ENCODE results near the gene UNCX.

Gene UNCX

DNA sequence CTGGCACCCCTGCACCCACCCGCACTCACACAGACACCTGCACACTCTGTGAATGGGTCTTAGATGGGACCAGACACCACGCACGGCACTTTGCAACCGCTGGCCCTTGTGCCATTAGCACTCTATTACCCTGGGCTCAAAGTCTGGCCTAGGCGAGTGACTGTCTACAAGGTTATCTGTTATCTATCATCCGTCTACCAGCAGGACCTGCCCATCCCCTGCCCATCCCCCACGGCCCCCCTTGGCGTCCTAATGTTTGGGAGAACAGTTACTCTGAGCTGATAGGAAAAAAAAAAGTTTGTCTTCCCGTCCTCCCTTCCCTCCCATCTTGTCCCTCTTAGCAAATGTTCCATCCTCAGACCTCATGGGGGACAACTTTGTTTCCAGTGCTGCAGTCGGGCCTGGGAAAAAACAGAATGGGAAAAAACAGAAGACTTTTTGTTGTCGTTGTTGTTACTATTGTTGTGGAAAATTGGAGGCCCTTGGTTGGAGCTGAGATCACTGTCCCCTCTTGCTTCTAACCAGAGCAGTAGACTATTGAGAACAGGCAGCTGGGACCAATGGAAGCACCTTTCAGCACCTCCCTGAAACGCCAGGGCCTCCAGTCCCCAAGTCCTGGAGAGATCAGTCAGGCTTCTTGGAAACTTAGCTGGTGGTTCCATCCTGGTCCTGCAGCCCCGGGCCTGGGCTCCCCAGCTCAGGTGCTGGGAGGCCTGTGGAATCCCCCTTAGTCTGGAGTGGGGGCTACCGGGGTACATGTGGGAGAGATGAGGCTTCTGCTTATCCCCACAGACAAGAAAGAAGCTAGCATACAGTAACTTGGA is 12.2 kb downstream of the UNCX start:
- no peak for DNase-seq

DNA sequence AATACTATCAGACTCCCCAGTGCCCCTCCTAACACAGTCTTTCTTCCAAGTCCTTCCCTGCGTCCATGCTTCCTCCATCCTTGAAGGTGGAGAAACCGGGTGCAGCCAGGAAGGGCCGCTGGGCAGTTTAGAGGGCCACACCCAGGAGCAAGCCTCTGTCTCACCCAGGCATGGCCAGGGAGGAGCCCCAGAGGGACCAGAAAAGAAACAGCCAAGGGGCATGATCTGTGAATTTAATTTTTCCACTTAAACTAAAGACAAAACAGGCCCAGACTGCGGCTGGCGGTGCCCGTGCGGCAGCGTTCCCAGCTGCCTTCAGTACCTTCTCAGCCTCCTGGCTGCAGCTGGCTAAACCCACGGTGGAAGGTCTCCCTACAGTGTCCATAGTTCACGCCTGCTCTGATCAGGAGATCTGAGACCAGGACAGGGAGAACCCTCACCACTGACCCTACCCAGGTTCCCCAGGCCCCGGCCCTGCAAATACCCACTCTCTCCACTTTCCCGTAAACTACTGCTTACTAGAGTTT is 12.9 kb downstream of the UNCX start:
- no peak for DNase-seq

DNA sequence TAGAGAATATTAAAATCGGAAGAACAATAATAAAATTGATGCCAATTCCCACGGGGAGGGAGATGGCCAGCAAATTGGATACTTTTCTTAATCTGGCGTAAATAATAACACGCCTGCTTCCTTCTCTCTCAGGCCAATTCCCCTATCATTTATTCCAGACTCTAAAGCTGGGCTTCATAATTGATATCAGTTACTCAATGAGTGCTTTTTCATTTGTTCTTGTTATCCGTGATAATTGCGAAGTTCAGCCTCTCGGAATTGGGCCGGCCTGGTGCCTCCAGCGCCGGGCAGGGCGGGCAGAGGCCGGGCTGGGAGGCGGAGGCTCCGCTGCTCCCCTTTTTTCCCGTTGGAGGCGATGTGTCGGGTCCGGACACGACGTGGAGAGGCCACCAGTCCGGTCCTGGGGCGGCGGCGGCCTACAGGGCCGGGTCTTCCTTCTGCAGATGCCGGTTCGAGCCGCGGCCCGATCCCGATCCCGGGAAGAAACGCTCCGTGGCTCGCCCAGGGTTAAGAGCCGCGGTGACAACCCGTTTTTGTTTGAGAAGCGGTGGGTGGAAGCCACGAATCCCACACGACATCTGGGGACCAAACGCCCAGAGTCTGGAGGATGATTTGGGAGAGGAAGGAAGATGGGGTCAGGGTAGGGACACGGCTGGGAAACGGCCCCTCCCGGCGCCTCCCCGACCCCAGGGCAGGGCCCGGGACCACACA is 13.6 kb downstream of the UNCX start:
- DNase-seq = no peak

DNA sequence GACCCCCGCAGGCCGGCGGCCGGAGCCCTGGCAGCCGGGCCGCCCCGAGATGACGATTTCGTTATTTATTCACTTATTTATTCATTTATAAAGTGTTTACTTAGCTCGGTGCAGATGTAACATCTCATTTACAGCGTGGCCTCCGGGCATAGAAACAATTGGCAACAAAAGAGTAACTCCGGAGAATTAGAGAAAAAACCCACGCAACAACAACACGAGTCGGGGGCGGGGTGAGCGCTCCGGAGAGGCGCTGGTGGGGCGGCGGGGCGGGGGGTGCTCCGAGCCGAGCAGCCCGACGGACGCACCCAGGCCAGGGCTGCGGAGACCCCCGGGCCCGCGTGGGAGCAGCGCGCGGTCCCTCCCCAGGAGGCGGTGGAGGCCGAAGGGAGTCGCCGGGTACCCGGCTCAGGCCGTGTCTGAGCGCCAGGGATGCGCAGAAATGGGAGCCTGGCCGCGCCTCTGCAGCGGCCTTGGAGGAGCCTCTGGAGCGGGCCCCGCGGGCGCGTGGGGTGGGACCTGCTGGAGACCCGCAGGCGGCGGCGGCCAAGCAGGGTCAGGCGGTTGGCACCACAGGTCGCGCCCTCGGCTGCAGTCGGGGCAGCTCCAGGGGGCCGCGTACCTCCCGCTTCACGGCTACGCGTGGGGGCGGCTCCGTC is 14.3 kb downstream of the UNCX start:
- no peak for DNase-seq

DNA sequence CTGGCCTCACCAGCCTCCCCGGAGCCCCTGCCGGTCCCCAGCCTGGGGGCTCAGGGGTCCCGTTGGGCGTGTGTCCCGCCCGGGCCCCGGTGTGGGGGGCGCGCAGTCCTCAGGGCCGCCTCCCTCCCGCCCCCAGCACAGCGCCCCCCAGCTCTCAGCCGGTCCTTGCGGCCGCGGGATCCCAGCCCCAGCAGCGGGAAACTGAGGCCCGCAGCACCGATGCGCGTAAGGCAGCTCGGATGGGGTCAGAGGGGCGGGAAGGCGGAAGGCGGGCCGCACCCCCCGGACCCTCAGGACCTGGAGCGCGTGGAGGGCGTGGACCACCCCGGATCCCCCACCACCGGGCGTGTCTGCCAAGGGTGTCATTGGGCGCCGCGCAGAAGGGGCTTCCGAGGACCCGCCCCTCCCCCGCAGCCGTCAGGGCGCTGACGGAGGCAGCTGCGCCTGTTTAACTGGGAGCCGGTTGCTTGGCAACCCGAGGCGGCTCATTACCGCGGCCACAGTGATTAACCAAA is 14.9 kb downstream of the UNCX start:
- DNase-seq = no peak

DNA sequence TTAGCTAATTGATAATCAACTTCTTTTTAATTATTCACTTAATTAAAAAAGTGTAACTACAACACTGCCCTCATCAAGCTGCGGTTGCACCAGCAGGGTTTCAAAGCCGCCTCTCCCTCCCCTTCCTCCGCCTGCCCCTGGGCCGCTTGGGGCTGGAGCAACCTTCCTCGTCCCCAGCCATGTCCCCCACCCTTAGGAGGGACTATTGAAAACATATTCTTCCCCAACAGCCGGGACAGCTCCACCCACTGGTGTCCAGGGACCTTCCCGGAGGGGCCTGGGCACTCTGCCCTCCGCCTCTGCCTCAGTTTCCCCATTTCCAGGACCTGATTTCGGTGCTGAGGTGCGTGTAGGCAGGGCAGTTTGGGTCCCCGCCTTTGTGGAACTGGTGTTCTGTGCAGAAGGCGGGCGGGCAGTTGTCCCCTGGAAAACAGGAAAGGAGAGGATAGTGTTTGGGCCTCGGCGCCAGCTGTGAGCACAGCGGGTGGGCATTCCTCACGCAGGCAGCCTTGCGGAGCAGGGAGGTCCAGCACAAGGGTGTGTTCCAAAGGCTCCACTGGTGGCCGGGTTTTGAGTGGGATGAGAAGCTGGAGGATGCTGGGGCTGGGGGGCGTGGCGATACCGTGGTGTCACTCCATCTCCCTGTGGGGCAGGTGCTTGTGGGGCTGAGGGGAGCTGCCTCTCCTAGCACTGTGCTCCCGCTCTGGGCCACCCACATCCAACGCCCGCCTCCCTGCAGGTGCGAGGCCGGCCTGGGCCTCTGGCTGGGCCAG is 15.7 kb downstream of the UNCX start:
- DNase-seq = no peak

- no peak for DNase-seq
These were observed 16.4 kb downstream of the UNCX start for GRCh38 chr7:1248916-1249581.

- DNase-seq = no peak
These were observed 17.1 kb downstream of the UNCX start for GRCh38 chr7:1249731-1250130.

DNA sequence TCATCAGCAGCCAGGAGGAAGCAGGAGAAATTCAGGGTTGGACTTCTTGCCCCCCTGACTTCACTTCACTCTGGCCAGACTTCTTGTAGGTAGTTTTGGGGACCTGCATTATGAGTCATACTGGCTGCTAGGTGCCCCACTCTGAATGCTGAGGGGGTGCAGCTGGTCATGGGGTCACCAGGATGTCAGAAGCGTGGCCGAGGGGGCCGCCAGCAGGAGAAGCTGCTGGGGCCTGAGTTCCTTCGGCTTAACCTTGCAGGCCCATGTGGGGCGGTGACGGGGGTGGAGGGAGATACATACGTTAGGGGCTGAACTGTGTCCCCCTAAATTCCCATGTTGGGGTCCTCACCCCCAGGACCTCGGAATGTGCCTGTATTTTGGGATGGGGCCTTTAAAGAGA is 18.2 kb downstream of the UNCX start:
- no peak for DNase-seq

DNA sequence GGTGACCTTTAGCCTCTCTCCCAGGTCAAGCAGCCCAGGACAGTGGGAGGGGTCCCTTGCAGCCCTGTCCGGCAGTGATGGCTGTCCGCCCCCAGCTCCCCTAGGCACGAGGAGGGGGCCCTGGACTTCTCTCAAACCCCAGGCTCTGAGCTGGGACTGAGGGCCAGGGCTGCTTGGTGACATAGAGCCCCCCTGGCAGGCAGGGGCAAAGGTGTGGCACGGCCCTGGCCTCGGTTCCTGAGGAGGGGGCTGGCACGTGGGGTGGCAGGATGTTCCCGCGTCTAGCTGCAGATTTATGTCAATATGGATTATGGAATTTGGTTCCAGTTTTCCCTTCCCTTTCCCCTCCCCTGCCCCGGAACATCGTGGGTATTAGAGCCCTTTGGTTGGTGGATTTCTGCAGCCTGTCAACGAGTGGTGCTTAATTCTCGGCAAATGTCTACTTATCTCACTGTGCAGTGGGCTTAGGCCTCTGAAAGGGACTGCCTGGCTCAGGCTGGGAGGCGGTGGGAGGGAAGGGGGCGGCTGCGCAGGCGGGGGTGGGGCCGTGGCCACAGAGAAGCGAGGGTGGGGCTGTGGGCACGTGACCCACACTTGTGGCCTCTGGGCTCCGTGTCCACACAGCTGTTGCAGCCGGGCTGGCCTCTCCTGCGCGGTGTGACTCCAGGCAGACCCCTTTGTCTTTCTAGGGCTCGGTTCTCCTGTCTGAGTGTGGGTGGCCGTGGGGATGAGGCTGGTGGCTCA is 19.3 kb downstream of the UNCX start:
- DNase-seq = no peak

- DNase-seq = no peak
These were observed 19.9 kb downstream of the UNCX start for GRCh38 chr7:1252540-1253090.

DNA sequence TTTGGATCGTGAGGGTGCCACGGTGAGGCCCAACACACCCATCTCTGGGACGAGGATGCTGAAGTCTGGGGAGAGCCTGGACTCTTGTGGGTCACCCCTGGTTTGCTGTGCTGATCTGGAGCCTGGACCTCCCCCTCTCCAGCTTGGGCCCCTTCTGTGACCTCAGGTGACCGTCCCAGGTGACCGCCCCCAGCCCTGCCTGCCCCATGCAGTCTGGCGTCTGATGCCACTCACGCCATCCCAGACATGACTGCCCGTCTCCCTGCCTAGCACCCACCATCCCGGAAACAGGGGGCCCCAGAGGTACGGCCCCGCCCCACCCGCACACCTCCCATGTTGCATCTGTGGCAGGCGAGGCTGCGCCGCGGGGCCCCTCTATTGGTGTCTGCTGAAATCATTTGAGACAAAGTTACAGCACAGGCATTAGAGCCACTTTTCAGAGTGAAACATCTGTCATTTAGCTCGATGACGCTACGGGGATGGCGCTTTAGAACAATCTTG is 21.1 kb downstream of the UNCX start:
- DNase-seq = no peak

- no peak for DNase-seq
These were observed 21.8 kb downstream of the UNCX start for GRCh38 chr7:1254281-1255079.

DNA sequence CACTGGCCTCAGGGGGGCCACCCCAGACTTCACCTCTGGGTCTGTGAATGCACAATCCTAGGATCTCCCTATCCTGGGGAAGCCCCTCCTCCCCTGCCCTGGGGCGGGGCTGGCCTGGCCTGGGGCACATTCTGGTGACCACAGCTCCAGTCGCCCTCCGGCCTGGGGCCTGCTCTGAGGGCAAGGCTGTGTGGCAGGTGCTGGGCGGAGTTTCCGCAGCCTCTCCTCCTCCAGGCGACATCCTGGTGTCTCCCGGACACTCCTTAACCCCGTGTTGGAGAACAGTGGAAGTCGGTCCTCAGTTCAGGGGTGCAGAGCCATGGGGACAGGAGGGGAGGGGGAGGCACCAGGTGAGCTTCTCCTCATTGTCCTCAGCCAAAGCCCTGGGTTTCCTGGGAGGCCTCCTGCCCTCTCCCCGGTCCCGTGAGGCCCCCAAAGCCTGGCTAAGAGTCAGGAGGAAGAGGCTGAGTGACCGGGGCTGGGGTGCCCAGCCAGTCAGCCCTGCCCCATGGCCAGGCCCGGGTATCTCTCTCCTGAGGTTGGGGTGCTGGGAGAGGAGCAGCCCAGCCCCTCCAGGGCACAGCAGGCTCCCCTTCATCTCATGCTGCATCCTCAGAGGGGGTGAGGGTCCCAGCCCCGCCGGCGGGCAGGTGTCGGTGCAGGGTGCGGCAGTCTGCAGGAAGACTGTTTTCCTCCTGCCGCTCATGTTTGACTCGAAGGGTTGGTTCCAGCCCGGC is 22.6 kb downstream of the UNCX start:
- no peak for DNase-seq

DNA sequence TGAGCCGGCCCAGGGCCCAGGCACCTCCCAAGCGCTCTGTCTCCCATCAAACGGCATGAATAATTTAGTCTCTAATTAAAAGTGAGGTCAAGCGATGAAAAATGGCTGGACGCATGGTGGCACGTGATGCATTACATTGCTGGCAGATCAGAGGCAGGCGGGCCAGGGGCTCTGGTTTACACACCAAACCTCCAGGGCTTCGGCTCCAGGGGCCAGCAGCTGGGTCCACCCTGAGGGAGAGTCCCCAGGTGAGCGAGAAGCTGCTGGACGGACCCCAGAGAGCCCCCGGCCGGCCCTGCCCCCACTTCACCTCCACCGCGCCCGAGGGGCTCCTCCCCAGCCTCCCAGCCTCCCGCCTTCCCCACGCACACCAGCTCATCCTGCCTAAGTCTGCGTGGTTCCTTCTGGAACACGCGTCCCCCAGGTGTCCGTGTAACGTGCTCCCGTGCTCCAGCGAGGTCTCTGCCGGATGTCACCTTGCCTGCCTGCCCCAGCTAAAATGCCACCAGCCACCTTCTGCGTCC is 23.2 kb downstream of the UNCX start:
- DNase-seq = no peak

GRCh38 chr7:1256621-1257020 is 23.9 kb downstream of the UNCX start:
- DNase-seq = no peak

GRCh38 chr7:1257221-1257620 is 24.5 kb downstream of the UNCX start:
- DNase-seq = no peak

DNA sequence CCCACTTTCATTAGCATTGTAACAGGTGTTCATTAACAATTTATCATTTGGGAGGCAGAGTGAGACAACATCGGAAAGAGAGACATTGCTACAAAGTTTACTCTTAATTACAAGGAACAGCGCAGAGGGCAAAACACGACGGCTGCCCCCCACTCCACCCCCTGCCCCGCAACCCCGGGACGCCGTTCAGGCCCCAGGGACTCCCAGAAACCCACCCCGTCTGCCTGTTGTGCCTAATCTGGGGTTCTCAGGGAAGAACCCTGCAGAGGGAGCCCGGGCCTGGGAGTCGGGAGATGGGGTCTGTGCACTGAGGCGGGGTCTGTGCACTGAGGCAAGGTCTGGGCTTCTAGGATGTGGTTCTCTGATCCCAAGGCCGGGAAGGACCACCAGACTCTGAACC is 25.2 kb downstream of the UNCX start:
- DNase-seq = no peak
